Embryonic facial prominence (tissue), 1 donor: Measurements from ENCODE around the gene AQP12A.
"Not testable (repeated sequence)": the region's sequence is repeated elsewhere in the genome, so short reads cannot be mapped to it uniquely, and the experiment has no call there.

Experiments
- DNase-seq: peaks from one replicate; pipeline ENCODE4 v3.0.0-alpha.2; 2016; ENCODE audit errors: extremely low spot score

Gene AQP12A, protein sequence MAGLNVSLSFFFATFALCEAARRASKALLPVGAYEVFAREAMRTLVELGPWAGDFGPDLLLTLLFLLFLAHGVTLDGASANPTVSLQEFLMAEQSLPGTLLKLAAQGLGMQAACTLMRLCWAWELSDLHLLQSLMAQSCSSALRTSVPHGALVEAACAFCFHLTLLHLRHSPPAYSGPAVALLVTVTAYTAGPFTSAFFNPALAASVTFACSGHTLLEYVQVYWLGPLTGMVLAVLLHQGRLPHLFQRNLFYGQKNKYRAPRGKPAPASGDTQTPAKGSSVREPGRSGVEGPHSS

DNA sequence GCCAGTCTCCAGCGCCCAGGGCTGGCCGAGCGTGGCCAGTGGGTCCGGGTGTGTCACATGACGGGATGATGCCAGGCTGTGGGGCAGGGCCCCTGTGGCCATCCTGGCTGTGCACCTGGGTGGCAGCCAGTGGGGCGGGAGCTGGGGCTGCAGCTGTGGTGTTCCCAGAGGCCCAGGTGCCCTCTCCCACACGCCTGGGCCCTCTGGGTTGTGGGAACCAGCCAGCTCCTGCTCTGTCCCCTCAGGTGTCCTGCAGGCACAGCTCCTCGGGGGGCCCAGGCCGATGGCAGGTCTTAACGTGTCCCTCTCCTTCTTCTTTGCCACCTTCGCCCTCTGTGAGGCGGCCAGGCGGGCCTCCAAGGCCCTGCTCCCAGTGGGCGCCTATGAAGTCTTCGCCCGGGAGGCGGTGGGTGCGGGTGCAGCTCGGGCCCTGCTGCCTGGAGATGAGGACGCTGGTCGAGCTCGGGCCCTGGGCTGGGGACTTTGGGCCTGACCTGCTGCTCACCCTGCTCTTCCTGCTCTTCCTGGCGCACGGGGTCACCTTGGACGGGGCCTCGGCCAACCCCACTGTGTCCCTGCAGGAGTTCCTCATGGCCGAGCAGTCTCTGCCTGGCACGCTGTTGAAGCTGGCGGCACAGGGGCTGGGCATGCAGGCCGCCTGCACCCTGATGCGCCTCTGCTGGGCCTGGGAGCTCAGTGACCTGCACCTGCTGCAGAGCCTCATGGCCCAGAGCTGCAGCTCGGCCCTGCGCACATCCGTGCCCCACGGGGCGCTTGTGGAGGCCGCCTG, at the start of gene AQP12A:
Gene AQP12A (plus strand): TSS at position 236 of the 790 bp plus-strand sequence. CDS start 48 bp downstream, at position 284.
- not testable (repeated sequence) for DNase-seq

DNA sequence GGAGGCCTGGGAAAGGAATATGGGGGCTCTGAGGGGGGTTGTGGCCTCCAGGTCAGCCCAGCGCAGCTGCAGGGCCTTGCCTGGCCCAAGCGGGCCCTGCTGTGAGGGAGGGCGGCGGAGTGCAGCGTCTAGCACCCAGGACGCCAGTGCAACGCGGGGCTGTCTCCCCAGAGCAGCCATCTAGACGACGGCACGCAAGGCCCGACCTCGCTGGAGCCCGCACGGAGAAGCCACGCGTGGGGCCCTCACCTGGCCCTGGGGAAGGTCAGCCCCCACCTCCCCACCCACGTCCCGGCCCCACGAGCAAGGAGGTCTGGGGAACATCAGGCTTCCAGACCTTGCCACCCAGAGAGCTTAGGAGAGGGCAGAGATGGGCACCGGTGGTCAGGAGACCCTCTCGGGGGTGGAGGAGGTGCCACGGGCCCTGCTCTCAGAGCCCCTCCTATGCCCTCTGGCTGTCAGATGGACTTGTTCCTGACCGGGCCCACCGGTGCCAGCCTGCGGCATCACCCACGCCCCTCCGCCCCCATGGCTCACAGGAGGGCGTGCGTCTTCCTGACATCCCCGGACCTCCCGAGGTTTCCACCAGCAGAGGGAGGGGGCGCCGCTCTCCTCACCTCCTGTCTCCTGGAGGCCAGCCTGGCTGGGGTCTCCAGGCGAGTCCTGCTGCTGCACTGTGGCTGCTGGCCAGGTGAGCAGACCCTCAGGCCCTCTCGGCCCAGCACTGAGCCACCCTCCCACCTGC, 49.4 kb upstream of the AQP12A start:
- no peak for DNase-seq

DNA sequence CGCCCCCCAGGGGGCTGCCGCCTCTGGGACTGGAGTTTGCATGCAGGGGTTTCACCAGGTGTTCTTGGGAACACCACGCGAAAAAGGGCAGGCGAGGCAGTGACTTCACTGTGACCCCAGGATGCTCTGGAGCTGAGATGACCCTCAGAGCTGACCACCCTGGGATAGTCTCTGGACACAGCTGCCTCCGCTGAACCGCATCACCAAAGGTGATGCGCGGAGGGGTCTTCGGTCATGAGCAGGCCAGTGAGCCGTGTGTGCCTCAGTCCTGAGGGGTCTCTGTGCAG, 48.9 kb upstream of the AQP12A start:
- DNase-seq, result no peak

DNA sequence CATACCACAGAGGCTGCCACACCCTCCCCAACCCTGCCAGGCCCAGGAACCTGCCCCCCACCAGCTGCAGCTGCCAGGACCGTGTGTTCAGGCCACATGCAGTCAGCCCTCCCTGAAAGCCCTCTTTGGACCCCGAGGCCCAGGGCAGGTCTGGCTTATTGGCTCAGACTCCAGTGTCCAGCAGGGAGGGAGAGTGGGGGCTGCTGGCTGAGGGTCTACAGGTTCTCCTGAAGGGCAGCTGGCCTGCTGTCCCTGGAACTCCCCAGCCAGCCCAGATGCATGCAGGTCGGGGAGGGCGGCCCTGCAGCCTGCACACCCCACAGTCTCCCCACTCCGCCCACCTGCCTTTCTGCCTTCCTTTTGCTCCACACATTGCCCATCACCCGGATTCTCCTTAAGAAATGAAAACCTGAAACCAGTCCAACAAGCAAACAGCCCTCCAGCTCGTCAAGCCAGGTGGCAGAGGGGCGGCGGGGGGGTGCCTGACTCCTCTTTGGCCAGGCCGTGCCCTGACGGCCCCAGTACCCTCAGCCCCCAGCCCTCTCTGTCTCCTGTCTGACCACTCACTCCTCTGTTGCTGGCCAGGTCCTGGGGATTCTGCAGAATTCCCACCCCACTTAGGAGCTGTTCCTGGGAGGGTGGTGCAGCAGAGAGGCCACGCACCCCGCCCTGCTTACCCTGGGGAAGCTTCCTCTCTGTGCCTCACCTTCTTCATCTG, 48.4 kb upstream of the AQP12A start:
- no peak for DNase-seq

DNA sequence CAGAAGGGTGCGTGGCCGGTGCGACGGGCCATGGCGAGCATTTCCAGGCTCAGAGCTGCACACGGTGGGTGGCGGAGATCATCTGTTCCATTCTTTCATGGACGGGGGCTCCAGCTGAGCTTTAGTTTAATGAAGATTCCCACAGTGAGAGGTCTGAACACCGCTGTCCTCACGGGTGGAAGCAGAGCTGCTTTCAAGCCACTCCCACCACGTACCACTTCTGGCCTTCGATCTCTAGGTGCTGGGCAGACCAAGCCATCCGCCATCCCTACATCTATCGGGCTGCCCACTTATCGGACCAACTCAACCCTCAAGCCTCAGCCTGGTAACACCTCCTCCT, 47.9 kb upstream of the AQP12A start:
- no peak for DNase-seq

DNA sequence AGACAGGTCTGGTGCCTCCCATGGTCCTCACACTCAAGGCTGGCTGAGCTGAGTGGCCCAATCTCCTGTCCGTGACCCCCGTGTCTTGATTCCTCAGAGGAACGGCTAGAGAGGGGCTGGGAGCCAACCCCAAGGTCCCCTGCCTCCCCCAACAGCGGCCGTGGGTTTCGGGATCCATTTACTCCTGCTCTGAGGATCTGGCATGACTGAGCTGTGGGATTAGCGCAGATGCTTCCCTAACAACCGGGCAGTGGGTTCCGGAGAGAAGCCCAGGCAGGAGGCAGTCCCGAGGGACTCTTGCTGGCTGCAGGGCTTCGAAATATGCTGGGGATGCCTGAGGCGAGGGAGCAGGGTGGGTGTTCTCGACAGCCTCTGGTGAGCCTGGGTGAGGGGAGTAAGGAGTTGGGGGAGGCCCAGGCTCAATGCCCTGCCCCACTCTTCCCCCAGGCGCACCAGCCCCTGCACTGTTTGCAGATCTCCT, 47.5 kb upstream of the AQP12A start:
- DNase-seq, result no peak

DNA sequence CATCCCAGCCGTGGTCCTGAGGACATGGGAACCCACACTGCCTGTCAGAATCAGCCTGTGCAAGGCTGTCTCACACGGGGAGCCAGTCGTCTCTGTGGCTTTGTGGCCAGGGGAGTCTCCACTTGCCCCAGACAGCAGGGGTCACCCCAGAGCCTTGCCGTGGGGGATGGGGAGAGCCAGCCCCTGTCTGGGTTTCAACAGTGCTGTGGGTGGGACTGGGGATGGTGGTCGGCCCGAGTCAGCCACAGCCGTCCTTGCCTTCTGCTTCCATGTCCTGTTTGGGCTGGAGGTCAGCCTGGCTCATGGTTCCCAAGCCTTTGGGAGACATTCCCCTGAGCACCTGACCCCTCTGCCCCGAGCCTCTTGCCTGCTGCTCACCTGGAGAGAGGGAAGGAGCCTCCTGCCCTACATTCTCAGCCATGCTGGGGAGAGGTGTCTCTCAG, 46.8 kb upstream of the AQP12A start:
- DNase-seq, result no peak

DNA sequence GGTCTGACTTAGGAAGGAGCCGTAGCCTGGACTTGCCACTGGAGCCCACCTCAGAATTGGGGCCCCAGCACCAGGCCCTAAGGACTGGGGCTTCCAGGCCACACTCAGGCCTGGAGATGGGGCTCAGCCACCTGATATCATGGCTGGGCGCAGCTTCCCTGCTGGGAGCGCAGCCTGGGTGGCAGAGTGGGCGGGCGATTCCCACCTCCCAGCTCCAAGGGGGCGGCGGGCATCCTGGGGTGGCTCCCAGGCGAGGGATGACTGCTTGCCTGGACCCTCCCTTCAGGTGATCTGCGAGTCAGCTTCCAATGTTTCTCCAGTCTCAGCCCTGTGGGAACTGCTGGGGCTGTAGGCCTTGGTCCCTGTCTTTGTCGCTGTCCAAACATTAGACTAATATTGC, 46.3 kb upstream of the AQP12A start:
- no peak for DNase-seq

DNA sequence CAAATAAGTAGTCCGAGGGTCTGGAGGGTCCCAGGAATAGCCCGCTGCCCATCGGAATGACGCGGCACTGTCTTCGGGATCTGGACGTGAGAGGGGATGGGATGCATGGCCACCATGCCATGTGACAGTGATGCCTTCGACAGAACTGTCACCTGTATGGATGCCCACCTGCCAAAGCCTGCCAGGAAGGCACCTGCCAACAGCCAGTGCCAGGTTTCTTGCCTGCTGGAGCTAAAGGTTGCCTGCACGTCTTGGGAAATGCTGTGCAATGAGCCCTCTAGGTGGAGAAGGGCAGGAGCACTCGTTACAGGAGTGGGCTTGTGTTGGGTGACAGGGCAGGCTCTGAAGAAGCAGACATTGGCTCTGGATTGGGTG, 45.9 kb upstream of the AQP12A start:
- no peak for DNase-seq

DNA sequence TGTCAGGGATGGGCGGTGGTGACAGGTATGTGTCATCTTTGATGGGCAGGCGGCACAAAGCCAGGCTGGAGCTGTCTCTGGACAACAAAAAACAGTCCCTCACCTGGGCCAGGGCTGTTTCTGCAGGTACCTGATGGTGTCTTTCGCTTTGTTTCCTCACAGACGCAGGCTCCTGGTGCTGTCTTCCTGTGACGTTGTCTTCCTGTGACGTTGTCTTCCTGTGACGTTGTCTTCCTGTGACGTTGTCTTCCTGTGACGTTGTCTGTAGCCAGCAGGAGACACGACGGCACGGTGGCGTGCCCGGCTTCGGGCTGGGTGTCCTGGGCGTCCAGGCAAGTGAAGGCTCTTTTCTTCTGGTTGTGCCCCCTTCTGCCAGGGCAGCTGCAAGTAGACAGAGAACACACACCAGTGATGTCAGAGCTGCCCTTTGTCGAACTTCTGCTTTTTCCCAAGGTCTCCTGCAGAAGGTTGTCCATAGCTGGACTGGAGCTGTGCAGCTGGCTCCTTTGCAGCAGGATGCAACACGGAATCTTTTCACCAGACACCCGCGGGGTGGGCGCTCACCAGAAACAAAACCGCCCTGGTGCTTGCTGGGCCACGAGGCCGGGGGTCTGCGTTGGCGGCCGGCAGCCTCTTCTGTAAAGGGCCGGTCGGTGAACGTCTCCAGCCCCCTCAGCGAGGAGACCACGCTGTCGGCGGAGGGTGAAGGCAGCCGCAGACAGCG, 45.3 kb upstream of the AQP12A start:
- DNase-seq, result no peak

DNA sequence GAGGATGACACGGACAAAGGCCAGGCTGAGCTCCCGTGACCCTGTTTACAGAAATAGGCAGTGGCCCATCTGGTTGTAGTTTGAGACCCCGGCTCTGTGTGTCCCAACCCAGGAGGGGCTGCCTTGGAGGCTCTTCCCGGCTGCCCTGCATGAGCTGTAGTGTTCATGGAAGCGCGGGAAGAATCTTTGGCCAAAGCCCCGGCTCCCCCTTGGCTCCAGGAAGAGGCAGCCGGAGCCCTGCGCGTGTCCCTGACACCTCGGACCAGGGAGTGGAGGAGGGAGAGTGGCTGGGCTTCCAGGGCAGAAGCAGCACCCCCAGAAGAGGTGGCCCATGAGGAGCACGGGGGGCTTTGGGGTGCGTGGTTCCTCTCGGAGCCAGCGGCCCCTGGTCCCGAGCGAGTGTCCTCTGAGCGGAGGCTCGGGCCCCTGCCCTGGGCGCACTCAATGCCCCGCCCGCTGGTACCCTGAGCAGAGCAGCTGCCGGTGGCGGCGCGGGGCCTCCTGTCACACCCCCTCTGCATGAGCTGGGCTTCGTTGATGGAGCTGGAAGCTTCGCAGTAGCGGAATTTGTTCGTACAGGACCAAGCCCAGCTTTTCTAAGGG, 44.7 kb upstream of the AQP12A start:
- no peak for DNase-seq

DNA sequence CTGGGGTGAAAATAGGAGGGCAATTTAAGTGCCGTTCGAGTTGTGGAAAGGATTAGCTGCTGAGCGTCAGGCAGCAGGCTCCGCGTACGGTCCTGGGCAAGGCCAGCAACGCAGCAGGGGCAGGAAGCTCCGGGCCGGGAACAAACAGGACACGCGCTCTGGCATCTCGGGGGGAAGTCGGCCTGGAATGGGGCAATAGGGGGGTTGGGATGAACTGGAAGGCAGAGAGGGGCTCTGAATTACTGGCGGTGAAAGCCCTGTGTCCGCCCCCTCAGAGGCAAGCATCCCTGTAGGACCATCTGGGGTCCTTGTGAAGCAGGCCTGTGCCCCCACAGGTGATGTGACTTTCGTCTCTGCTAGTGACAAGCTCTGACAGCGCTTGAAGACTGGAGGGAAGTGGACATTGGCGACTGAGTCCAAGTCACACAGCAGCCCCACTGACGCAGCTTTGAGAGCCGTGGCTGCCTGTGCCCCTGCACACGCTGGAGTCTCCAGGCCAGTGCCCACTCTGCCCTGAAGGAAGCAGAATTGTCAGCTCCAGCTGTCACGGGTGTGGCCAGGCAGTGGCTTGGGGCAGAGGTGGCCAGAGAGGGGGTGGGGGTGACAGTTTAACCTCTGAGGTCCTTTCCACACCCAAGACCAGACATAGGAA, 44.0 kb upstream of the AQP12A start:
- no peak for DNase-seq

DNA sequence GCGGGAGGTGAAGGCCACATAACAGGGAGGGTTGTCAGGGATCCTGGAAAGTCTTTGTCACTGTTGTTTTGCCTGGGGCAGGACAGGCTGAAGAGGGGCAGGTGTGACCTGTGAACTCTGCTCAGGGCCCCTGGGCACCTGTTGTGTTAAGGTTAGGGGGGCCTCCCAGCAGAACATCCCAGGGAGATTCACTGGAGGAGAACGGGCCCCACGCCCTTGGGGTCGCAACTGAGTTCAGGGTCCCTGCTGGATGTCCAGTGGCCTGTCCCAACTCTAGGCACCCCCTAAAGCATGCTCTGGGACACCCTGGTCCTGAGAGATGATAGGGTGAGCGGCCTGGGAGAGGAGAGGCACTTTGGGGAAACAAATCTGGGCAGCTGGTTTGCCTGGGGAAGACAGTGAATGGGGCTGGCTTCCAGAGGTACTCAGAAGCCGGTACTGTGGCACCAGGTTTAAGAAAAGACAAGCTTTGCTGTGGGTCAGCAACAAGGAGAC, 43.5 kb upstream of the AQP12A start:
- no peak for DNase-seq

DNA sequence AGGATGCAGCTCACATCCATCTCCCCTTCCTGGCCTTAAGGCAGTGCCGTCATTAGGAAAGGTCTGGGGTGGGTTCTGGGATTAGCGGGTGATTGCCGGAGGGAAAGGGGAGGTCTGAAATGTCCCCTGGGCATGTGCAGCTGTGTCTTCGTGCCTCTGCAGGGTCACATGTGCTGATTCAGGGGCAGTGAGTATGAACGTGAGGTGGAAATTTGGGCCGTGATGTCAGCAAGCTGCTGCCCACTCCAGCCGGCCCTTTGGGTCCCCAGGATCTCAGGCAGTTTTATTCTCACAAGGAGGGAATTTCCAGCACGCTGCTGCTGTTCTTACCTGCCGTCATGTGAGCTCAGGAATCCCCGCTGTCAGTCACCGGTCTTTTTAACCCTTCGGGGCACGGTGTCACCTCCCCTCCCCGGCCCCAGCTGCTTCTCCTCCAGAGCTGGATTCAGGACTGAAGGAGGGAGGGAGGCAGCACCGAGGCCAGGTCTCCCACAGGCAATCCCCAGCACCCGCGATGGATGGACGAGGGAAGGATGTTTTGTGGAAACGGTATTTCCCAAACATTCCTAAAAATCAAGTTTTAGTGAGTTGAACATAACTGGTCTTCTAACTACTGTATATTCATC, 42.9 kb upstream of the AQP12A start:
- DNase-seq, result no peak

DNA sequence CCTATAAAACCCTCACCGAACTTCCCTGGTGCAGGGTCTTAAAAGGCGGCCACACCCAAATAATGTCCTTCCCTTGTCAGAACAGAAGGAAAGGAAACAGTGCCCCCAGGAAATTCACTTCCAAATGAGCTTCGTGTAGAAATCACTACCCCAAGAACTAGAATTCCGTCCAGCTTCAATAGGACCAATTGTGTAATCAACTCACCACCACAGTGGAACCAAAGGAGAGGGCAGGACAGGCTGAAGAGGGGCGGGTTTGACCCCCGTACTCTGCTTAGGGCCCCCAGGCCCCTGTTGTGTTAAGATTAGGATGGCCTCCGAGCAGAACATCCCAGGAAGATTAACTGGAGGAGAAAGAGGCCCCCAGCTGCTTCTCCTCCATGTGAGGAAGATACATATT, 42.3 kb upstream of the AQP12A start:
- no peak for DNase-seq

DNA sequence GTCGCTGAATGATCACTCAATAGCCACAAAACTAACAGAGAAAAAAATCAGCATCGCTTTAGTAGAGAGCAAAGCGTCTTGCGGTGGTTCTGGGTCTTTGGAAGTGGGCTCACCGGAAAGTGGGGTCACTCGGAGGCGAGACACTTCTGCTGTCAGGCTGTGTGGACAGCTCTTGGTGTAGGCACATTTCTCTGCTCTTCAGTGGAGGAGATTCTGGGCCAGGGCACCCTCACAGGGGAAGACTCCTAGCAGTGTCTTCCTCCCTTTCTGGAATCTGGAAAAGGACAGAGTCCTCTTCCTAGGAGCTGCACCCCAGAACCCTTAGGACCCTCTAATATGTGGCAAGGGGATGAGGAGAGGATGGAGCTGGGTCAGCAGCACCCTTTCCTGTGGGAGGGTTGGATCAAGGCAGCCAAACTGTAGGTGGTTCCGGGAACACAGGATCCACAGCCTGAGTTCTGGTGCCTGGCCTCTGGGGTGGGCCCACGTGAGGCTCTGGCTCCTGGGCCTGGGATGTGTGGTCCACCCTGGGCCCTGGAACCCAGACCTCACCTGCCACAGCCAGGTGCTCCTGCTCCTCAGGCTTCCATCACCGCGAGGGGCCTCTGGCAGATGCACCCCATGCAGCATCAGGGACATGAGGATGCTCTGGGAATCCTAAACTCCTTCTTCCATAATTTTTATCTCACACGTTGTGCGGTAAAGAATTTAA, 41.3 kb upstream of the AQP12A start:
- no peak for DNase-seq

DNA sequence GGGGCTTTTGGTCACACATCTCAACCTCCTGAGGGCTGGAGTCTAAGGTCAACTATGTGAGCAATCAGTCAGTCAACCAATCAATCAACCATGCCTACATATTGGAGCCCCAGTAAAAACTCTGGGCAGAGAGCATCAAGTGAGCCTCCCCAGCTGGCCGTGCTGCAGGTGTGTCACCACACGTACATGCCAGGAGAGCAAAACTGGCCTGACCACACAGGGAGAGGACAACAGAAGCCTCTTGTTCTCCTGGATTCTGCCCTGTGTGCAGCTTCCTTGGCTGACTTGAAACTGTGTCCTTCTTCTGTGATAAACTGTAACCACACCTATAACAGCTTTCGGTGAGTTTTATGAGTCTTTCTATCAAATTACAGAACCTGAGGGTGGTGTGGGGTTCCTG, 40.5 kb upstream of the AQP12A start:
- DNase-seq, result no peak

DNA sequence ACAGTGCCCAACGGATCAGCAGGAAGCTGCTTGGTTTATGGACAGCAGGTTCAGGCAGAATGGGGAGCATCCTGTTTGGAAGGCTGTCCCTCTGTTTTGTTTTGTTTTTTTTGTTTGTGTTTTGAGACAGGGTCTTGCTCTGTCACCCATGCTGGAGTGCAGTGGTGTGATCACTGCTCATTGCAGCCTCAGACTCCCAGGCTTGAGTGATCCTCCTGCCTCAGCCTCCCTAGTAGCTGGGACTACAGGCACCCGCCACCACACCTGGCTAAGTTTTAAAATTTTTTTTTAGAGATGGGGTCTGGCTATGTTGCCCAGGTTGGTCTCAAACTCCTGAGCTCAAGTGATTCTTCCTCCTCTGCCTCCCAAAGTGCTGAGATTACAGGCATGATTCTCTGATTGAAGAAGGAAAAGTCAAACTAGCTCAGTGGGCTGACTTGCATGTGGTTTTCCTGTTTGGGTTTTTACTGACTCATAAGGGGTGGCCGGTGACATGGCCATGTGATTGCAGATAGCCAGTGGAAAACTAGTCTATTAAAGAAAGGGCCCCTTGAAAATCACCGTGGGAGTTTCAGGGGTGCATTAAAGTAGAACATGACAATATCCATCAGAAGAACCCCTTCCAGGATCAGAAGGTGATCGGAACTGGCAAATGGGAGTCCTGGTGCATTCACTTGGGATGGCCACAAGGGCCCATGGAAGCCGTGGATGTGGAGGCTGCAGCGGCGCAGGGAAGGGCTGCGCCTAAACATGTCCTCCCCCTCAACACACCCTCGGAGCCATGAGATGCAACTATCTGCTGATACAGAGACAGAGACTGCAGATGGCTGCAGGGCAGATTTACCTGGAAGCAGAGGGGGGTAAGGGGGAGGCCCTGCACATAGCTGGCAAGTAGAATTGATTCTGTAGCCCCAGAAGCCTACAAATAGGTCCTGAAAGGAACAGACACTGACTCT, 35.5 kb upstream of the AQP12A start:
- DNase-seq, result no peak
